GM21526 (cell line): ENCODE data around the gene ASIC3.

Experiments used
- ATAC-seq: cut with Tn5 transposase; IDR thresholded peaks from one replicate; pipeline ENCODE4 v1.9.1; 2021; ENCODE audit warnings: moderate library complexity; ENCODE audit not compliant: unreplicated experiment, low FRiP score

Gene ASIC3

GRCh38 chr7:151083071-151083823 is 34.9 kb downstream of the ASIC3 start, which contains the start of gene TMUB1:
Gene TMUB1, minus strand, starts transcription at chr7:151083493. Its CDS starts 930 bp downstream, at chr7:151082563.
- ATAC-seq = peak; percentile 50

DNA sequence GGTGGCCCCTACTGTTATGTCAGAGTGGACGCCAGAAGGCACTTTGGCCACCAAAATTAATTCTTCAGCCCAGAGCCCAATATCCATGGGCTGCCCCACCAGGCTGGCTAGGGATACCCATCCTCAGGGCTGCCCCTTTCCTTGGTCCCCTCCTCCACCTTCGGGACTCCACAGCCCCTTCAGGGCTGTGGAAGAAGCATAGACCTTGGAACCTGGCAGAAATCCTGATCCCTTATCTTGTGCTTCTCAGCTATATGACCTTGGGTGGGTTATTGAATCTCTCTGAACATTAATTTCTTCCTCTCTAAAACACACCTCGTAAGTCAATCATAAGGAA is 35.5 kb downstream of the ASIC3 start:
- no peak for ATAC-seq

DNA sequence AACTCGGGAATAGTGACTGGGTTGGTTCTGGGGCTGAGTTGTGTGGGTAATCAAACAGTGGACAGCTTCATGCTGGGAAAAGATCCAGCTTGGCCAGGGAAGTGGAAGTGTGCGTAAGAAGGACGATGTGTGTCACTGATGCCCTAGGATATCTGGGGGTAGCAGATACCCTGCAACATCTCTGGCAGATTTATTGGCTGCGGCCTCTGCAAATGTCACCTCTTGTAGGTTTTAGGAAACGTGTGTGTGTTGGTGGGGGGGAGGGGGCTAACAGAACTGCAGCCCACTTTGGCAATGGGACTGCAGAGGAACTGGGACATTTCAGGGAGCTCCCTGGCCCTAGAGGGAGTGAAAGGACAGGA is 37.0 kb downstream of the ASIC3 start:
- no peak for ATAC-seq

DNA sequence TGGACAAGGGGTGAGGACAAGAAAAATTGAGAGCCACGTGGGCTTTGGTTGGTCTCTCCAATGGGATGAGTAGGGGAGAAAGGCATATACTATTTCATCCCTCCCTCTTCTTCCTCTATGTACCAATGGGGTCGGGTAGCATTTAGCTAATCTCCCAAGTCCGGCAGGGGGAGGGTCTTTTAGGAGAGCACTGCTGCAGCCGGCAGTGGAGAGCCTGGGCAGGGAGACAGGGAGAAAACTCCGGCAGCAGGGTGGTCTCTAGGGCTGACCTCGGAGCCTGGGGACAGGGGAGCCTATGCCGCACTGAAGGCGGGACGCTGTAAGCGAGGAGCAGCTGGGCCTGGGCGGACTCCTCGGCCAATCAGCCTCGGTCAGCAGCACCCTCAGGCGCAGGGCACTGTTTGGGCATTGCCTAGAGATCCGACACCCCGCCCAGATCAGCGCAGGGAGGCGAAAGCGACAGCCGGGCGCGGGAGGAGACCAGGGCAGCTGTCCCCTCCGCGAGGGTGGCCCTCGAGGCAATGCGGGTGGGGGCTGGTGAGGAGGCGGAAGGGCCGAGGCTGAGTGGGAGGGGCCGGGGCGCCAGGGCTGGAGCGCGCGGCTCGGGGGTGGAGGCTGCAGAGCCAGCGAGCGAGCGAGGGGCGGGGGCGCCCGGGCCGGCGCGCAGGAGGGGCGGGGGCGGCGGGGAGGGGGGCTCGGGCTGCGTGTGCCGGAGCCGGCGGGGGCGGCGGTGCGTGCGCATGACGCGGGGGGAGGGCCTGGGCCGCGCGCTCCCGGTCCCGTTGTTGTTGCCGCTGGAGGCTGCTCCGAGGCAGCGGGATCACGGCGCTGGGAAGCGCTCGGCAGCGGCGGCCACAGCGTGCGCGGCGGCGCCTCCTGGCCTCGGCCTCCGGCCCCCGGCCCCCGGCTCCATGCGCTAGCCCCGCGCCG is 37.6 kb downstream of the ASIC3 start, which contains the start of gene AGAP3:
Gene AGAP3, plus strand, starts transcription at position 785 of the 930 bp plus-strand sequence. CDS start 267 bp downstream, outside the sequence.
- ATAC-seq = peak; percentile 44

DNA sequence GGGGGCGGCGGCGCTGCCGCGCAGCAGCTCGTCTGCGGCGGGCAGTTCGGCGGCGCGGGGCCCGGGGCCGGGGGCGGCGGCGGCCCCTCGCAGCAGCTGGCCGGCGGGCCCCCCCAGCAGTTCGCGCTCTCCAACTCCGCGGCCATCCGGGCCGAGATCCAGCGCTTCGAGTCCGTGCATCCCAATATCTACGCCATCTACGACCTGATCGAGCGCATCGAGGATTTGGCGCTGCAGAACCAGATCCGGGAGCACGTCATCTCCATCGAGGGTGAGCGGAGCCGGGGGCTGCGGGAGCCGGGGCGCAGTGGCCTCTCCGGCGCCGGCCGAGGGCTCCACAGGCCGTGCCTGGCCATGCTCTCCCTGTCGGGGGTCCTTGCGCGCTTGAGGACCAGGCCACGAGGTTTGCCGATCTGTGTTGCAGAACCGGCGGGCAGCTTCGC is 38.5 kb downstream of the ASIC3 start:
- ATAC-seq = no peak

DNA sequence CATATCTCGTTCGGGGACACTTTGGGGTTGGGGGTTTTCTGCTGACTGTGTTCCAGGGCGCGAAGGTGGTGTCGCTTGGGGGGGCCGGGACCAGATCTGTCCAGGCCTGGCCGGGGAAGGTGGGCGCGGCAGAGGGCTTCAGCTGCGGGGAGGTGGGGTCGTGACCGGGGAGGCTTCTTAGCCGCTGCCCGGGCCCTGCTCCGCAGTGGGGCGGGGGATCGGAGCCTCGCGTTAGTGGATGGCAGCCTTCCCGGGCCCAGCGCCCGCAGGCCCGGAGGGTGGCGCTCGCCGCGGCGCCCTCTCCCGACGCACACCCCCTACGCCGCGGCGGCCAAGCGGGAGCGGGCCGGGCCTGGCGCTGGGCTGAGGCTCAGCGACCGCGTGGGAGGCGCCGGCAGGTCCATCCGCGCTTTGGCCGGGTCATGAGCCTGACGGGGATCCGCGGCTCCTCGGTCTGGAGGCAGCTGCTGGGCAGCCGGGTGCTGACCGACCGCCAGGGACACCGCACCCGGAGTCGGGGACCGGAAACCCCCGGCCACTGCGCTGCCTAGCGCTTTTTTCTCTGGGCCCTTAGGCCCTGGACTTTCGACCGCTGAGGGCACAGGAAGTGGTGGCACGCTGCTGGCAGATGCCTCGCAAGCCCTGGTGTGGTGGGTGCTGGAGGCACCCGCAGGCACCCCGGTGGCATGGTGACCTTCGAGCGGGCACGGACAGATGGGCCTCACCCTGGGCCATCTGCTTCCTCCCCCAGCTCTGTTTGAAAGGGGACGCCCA is 39.1 kb downstream of the ASIC3 start:
- ATAC-seq = peak; percentile 28

- ATAC-seq = no peak
These were observed 39.9 kb downstream of the ASIC3 start for GRCh38 chr7:151088019-151088855.

GRCh38 chr7:151088856-151089699 is 40.7 kb downstream of the ASIC3 start:
- ATAC-seq = no peak

DNA sequence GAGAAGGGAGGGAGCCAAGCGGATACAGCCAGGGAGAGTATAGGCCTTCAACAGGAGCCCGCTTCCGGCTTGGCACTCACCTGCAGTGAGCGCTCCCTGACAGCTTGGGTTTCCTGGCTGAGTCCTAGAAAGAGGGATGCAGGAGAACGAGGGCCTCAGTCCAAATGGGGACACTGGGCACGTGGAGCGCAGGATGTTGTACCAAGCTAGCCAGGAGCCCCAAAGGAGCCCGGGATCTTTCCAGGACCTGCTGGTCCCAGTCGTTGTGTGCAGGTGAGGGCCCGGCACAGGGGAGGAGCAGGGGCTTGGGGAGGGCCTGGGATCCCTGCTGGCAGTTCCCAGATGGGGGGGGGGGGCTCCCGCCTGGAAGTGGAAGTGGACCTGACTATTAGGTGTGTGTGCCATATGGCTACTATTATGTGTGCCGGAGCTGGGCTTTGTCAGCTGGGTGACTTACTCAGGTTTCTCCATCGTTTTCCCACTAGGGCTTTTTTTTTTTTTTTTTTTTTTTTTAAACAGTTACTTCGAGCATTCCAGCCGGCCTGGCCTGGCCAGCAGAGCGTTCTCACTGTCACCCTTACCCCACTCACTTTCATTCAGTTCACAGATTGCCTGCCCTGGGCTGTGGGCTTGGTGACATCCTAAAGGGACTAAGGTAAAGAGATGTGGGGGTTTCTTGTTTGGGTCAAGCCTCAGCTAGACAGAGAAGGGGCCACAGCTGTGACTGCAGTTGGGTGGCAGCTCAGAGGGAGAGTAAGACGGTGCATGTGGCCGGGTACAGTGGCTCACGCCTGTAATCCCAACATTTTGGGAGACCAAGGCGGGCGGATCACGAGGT is 41.8 kb downstream of the ASIC3 start:
- no peak for ATAC-seq

DNA sequence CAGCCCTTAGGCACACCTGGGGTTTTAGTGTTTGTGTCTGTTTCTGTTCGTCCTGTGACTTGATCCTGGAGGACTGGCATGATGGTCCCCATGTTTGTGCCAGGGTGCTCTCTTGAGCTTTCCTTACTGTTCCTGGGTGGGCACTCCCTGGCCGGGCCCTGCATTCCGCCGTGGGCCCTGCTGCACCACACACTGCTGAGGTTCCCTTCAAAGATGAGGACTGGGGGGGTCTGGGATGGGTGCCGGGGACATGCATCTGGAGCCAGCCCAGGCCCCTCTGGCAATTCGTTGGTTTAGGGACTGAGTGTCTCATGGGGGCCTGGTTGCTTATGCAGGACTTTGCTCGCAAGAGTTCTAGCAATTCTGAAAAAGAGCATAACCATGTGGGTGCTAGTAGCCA is 42.7 kb downstream of the ASIC3 start:
- ATAC-seq = no peak

- no peak for ATAC-seq
These were observed 43.1 kb downstream of the ASIC3 start for GRCh38 chr7:151091431-151091830.

- no peak for ATAC-seq
These were observed 43.7 kb downstream of the ASIC3 start for GRCh38 chr7:151091988-151092387.

DNA sequence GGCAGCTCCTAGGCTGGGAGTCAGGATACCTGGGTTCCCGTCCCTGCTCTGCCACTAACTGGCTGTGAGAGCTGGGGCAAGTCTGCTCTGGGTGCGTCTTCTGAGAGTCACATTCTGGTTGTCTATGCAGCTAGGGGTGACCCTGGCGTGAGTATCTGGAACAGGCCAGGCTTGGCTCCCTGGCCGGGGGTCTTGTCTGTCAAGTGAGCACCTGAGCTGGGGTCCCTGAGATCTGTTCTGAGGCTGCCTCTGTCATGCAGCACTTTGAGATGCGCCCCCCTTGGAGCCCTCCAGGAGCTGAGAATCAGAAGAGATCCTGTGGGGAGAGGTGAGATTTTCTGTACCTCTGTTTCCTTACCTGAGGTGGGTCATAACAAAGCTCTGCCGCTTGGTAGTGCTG is 45.4 kb downstream of the ASIC3 start:
- ATAC-seq = no peak

GRCh38 chr7:151094675-151095074 is 46.3 kb downstream of the ASIC3 start:
- no peak for ATAC-seq

DNA sequence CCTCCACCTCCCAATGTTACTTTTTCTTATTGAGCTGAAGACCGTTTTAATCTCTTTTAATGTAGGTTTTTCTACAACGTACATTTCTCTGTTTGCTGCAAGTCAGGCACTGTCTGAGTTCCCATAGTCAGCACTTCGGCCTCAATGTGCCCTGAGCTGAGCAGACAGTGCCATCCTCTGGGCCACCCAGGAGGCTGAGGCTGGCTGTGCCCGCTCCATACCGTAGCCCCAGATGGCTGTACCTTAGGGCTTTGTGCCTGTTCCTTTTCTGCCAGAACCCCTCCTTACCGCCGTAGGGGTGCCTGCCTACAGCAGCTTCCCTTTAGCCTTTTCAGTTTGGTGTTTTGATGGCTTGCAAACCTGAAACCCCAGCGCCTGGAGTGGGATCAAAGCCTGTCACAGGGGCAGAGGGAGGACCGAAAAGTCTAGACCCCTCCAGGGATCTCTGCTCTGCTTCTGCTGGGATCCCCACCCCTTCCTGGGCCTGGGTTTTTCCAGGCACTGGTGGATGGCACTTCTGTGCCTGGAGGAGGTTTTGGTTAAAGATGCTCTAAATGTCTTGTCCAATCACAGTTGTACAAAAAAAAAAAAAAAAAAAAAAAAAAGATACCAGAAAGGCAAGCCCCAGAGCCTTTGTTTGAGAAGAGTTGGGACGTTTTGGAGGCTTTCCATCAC is 46.9 kb downstream of the ASIC3 start:
- ATAC-seq = no peak

- no peak for ATAC-seq
These were observed 47.6 kb downstream of the ASIC3 start for GRCh38 chr7:151095828-151096475.
